ENCODE results near the gene EPHB2. TPM values are rescaled to one million over a fixed set of nuclear protein-coding genes. Genes with fewer than 3 reads are reported as not detected.

EPHB2 gene
- total RNA-seq, 1 experiment from 2014 or later, result 18.5 TPM

DNA sequence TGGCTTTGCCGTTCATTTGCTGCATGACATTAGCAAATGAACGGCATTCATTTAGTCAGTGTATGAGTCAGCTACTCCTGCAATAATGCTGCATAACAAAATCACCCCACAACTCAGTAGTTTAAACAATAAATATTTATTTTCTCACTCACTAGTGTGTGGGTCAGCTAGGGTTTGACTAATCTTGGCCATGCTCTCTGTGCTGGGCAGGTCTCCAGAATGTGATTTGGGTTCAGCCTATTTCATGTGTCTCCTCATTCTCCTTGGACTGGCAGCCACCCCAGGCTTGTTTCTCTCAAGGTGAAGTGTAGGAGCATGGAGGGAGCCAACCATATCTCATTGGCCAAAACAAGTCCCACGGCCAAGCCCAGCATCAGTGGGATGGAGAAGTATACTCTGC lies 157.7 kb downstream of the EPHB2 start:
- no peak for TF ChIP-seq MYBL2 (CRISPR knock-in tag; IDR thresholded peaks at IDR 0.05)
- TF ChIP-seq, protein P1, sequence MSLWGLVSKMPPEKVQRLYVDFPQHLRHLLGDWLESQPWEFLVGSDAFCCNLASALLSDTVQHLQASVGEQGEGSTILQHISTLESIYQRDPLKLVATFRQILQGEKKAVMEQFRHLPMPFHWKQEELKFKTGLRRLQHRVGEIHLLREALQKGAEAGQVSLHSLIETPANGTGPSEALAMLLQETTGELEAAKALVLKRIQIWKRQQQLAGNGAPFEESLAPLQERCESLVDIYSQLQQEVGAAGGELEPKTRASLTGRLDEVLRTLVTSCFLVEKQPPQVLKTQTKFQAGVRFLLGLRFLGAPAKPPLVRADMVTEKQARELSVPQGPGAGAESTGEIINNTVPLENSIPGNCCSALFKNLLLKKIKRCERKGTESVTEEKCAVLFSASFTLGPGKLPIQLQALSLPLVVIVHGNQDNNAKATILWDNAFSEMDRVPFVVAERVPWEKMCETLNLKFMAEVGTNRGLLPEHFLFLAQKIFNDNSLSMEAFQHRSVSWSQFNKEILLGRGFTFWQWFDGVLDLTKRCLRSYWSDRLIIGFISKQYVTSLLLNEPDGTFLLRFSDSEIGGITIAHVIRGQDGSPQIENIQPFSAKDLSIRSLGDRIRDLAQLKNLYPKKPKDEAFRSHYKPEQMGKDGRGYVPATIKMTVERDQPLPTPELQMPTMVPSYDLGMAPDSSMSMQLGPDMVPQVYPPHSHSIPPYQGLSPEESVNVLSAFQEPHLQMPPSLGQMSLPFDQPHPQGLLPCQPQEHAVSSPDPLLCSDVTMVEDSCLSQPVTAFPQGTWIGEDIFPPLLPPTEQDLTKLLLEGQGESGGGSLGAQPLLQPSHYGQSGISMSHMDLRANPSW (CRISPR knock-in tag; conservative IDR thresholded peaks at IDR 0.05; ENCODE audit: low read depth), result no peak
- TF ChIP-seq OVOL2 (CRISPR knock-in tag; IDR thresholded peaks at IDR 0.05; ENCODE audit: borderline replicate concordance), result no peak
- TF ChIP-seq FOXP1 (CRISPR knock-in tag; IDR thresholded peaks at IDR 0.05; ENCODE audit: borderline replicate concordance), result no peak
- TF ChIP-seq, protein P2, sequence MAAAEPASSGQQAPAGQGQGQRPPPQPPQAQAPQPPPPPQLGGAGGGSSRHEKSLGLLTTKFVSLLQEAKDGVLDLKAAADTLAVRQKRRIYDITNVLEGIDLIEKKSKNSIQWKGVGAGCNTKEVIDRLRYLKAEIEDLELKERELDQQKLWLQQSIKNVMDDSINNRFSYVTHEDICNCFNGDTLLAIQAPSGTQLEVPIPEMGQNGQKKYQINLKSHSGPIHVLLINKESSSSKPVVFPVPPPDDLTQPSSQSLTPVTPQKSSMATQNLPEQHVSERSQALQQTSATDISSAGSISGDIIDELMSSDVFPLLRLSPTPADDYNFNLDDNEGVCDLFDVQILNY (CRISPR knock-in tag; IDR thresholded peaks at IDR 0.05), result no peak
- TF ChIP-seq, protein P3, sequence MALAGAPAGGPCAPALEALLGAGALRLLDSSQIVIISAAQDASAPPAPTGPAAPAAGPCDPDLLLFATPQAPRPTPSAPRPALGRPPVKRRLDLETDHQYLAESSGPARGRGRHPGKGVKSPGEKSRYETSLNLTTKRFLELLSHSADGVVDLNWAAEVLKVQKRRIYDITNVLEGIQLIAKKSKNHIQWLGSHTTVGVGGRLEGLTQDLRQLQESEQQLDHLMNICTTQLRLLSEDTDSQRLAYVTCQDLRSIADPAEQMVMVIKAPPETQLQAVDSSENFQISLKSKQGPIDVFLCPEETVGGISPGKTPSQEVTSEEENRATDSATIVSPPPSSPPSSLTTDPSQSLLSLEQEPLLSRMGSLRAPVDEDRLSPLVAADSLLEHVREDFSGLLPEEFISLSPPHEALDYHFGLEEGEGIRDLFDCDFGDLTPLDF (CRISPR knock-in tag; IDR thresholded peaks at IDR 0.05), result no peak
- TF ChIP-seq NR1H2 (CRISPR knock-in tag; IDR thresholded peaks at IDR 0.05), result no peak
- TF ChIP-seq ZNF396 (CRISPR knock-in tag; IDR thresholded peaks at IDR 0.05; ENCODE audit: borderline replicate concordance), result no peak
- TF ChIP-seq SP1 (CRISPR knock-in tag; conservative IDR thresholded peaks at IDR 0.05), result no peak
- no peak for TF ChIP-seq SMAD4 (CRISPR knock-in tag; IDR thresholded peaks at IDR 0.05)
- TF ChIP-seq, protein P4, sequence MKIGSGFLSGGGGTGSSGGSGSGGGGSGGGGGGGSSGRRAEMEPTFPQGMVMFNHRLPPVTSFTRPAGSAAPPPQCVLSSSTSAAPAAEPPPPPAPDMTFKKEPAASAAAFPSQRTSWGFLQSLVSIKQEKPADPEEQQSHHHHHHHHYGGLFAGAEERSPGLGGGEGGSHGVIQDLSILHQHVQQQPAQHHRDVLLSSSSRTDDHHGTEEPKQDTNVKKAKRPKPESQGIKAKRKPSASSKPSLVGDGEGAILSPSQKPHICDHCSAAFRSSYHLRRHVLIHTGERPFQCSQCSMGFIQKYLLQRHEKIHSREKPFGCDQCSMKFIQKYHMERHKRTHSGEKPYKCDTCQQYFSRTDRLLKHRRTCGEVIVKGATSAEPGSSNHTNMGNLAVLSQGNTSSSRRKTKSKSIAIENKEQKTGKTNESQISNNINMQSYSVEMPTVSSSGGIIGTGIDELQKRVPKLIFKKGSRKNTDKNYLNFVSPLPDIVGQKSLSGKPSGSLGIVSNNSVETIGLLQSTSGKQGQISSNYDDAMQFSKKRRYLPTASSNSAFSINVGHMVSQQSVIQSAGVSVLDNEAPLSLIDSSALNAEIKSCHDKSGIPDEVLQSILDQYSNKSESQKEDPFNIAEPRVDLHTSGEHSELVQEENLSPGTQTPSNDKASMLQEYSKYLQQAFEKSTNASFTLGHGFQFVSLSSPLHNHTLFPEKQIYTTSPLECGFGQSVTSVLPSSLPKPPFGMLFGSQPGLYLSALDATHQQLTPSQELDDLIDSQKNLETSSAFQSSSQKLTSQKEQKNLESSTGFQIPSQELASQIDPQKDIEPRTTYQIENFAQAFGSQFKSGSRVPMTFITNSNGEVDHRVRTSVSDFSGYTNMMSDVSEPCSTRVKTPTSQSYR (CRISPR knock-in tag; IDR thresholded peaks at IDR 0.05), result no peak
- no peak for TF ChIP-seq ZBTB21 (CRISPR knock-in tag; IDR thresholded peaks at IDR 0.05; ENCODE audit: borderline replicate concordance)
- no peak for TF ChIP-seq RORB (CRISPR knock-in tag; IDR thresholded peaks at IDR 0.05)
- no peak for TF ChIP-seq NR2C2 (CRISPR knock-in tag; IDR thresholded peaks at IDR 0.05)
- TF ChIP-seq FOXJ3 (CRISPR knock-in tag; IDR thresholded peaks at IDR 0.05; ENCODE audit: borderline replicate concordance), result no peak
- H3K27ac Mint-ChIP-seq, result no peak overlapping the region
- 0 out of 2 replicates have a peak, but pooled peaks cover 3% of the 10 kb centered on the region for H3K9me3 Mint-ChIP-seq
- ChIA-PET CTCF (no interaction called here), POLR2A (interaction anchor here (0.9 kb wide), 1 partner anchor 80 kb away, joined by 3 read pairs; no protein-coding TSS in a partner anchor)
- H3K27me3 Mint-ChIP-seq (ENCODE audit: low read depth), result no peaks in the 10 kb centered on the region
- peaks cover 2% of the 10 kb centered on the region; the same call in 1 of the 2 replicates for H3K36me3 Mint-ChIP-seq
- peaks cover 10% of the 10 kb centered on the region; the same call in 1 of the 2 replicates for H3K4me1 Mint-ChIP-seq
- DNase-seq (ENCODE audit: low spot score), result no peak
- H3K4me3 Mint-ChIP-seq, result no peak overlapping the region
- ATAC-seq, result no peak

DNA sequence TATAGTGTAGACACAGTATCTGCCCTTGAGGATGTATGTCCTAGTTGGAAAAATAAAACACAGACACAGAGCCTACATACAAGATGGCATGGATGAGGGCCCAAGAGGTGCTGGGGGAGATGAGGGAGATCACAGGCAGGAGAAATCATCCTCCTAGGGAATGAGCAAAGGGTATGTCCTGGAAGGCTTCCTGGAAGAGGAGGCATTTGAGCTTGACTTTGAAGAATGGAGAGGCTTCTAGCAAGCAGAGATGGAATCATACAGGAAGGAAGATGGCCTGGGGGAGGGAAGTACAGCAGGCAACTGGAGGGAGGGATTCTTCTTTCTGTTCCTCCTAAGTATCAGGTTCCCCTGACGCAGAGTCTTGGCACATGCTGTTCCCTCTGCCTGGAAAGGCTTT lies 158.7 kb downstream of the EPHB2 start:
- ChIA-PET POLR2A (no interaction called here), CTCF (interaction anchor here (0.7 to 0.8 kb wide), 2 partner anchors 8 to 165 kb away, joined by 3 read pairs; no protein-coding TSS in a partner anchor)
- Mint-ChIP-seq H3K4me1 (peaks cover 10% of the 10 kb centered on the region; the same call in 1 of the 2 replicates), H3K27ac (no peak overlapping the region), H3K36me3 (peaks cover 2% of the 10 kb centered on the region; the same call in 1 of the 2 replicates), H3K9me3 (0 out of 2 replicates have a peak, but pooled peaks cover 3% of the 10 kb centered on the region), H3K4me3 (no peak overlapping the region), H3K27me3 (ENCODE audit: low read depth) (no peaks in the 10 kb centered on the region)
- no peak for DNase-seq (ENCODE audit: low spot score)
- no peak for ATAC-seq
- TF ChIP-seq SMAD4 (CRISPR knock-in tag; IDR thresholded peaks at IDR 0.05), result no peak
- TF ChIP-seq NFE2L1 (CRISPR knock-in tag; IDR thresholded peaks at IDR 0.05), result no peak
- TF ChIP-seq CREM (CRISPR knock-in tag; IDR thresholded peaks at IDR 0.05), result no peak
- TF ChIP-seq PRRX2 (CRISPR knock-in tag; IDR thresholded peaks at IDR 0.05), result no peak
- TF ChIP-seq ZBTB21 (CRISPR knock-in tag; IDR thresholded peaks at IDR 0.05; ENCODE audit: borderline replicate concordance), result no peak
- no peak for TF ChIP-seq ATF1 (CRISPR knock-in tag; IDR thresholded peaks at IDR 0.05)
- TF ChIP-seq TCF7 (CRISPR knock-in tag; IDR thresholded peaks at IDR 0.05; ENCODE audit: low read depth), result no peak
- TF ChIP-seq, protein P5, sequence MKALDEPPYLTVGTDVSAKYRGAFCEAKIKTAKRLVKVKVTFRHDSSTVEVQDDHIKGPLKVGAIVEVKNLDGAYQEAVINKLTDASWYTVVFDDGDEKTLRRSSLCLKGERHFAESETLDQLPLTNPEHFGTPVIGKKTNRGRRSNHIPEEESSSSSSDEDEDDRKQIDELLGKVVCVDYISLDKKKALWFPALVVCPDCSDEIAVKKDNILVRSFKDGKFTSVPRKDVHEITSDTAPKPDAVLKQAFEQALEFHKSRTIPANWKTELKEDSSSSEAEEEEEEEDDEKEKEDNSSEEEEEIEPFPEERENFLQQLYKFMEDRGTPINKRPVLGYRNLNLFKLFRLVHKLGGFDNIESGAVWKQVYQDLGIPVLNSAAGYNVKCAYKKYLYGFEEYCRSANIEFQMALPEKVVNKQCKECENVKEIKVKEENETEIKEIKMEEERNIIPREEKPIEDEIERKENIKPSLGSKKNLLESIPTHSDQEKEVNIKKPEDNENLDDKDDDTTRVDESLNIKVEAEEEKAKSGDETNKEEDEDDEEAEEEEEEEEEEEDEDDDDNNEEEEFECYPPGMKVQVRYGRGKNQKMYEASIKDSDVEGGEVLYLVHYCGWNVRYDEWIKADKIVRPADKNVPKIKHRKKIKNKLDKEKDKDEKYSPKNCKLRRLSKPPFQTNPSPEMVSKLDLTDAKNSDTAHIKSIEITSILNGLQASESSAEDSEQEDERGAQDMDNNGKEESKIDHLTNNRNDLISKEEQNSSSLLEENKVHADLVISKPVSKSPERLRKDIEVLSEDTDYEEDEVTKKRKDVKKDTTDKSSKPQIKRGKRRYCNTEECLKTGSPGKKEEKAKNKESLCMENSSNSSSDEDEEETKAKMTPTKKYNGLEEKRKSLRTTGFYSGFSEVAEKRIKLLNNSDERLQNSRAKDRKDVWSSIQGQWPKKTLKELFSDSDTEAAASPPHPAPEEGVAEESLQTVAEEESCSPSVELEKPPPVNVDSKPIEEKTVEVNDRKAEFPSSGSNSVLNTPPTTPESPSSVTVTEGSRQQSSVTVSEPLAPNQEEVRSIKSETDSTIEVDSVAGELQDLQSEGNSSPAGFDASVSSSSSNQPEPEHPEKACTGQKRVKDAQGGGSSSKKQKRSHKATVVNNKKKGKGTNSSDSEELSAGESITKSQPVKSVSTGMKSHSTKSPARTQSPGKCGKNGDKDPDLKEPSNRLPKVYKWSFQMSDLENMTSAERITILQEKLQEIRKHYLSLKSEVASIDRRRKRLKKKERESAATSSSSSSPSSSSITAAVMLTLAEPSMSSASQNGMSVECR (CRISPR knock-in tag; IDR thresholded peaks at IDR 0.05; ENCODE audit: borderline replicate concordance), result no peak
- TF ChIP-seq, protein P6, sequence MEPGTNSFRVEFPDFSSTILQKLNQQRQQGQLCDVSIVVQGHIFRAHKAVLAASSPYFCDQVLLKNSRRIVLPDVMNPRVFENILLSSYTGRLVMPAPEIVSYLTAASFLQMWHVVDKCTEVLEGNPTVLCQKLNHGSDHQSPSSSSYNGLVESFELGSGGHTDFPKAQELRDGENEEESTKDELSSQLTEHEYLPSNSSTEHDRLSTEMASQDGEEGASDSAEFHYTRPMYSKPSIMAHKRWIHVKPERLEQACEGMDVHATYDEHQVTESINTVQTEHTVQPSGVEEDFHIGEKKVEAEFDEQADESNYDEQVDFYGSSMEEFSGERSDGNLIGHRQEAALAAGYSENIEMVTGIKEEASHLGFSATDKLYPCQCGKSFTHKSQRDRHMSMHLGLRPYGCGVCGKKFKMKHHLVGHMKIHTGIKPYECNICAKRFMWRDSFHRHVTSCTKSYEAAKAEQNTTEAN (CRISPR knock-in tag; IDR thresholded peaks at IDR 0.05), result no peak
- TF ChIP-seq ZNF317 (CRISPR knock-in tag; IDR thresholded peaks at IDR 0.05; ENCODE audit: borderline replicate concordance, low read depth), result no peak
